HepG2 (cell line): ENCODE measurements around the gene CMIP. TPM values are rescaled to one million over a fixed set of nuclear protein-coding genes. Genes with fewer than 3 reads are reported as not detected.

Experiments
- ATAC-seq: fragments of 200-7000 bp; cut with Tn5 transposase; 3 replicates; pipeline ENCODE4 v1.9.1; 2020; ENCODE audit warnings: mild to moderate bottlenecking, moderate library complexity
- BruUV-seq: library from RNA; stranded (reverse); fragments of 400-500 nt; replicated peaks from 2 replicates; lab custom pipeline; 2021; lab: Mats Ljungman, UMichigan
- CTCF ChIA-PET: fragments of 300-600 bp; formaldehyde crosslinking; extraction: SDS; loops from one replicate; lab custom pipeline; 2021; ENCODE audit warnings: low total read pairs, inconsistent platforms, low intra/inter-chr PET ratio; lab: Yijun Ruan, JAX
- POLR2A ChIA-PET: fragments of 350-600 bp; sonication (Branson Sonifier 250); formaldehyde crosslinking; loops from one replicate; lab custom pipeline; 2020; ENCODE audit warnings: antibody characterized with exemption, inconsistent platforms; lab: Yijun Ruan, JAX
- DNase-seq: peaks from one replicate; pipeline ENCODE4 v3.0.0-alpha.2; 2015; ENCODE audit warnings: low spot score
- FAIRE-seq: peaks from 3 replicates; lab custom pipeline; 2011; peaks lifted over from hg19 to GRCh38; lab: Jason Lieb, UNC
- H2AFZ ChIP-seq: one replicate; pipeline ENCODE4 v1.6.1; 2011; ENCODE audit warnings: low read length, inconsistent platforms
- H3K27ac ChIP-seq: fragments of 300-600 bp; 3 replicates; pipeline ENCODE4 v1.8.0; 2011; ENCODE audit warnings: mixed run types, mild to moderate bottlenecking, mixed read lengths, low read length, inconsistent platforms; ENCODE audit not compliant: insufficient read depth; ENCODE audit errors: extremely low read length
- H3K27me3 ChIP-seq, 2 experiments: fragments of 200-600 bp in 1 of 2; 2 replicates in 1 of 2; 3 replicates in 1 of 2; pipeline versions ENCODE4 v1.6.0 to v1.8.0; 2011; ENCODE audit warnings: low read length in 2 of 2, mild to moderate bottlenecking in 2 of 2, moderate library complexity in 2 of 2, inconsistent platforms in 1 of 2; ENCODE audit not compliant: insufficient read depth in 2 of 2, control insufficient read depth in 1 of 2
- H3K36me3 ChIP-seq, 2 experiments: fragments of 200-600 bp in 1 of 2; replicated peaks in 1 of 2; 2 replicates in 1 of 2; 3 replicates in 1 of 2; pipeline versions ENCODE4 v1.5.1 to v1.8.0; 2011; ENCODE audit warnings: low read length in 2 of 2, inconsistent platforms in 1 of 2; ENCODE audit not compliant: insufficient read depth in 2 of 2, control insufficient read depth in 1 of 2
- H3K4me1 ChIP-seq: 2 replicates; pipeline ENCODE4 v1.5.1; 2012; ENCODE audit warnings: low read length, inconsistent platforms; ENCODE audit not compliant: insufficient read depth
- H3K4me2 ChIP-seq: 2 replicates; pipeline ENCODE4 v1.6.0; 2011; ENCODE audit warnings: low read depth, low read length, inconsistent platforms
- H3K4me3 ChIP-seq, 3 experiments: fragments of 200-600 bp in 1 of 3; sonication (generic), shearing (Covaris generic) in 1 of 3; replicated peaks in 1 of 3; 2 replicates each; pipeline ENCODE4 v1.5.1; 2011 to 2016; ENCODE audit warnings: low read length in 3 of 3, inconsistent platforms in 2 of 3, low read depth in 2 of 3, mild to moderate bottlenecking in 2 of 3, control low read depth in 1 of 3, mixed read lengths in 1 of 3; ENCODE audit not compliant: insufficient read depth in 1 of 3
- H3K79me2 ChIP-seq: one replicate; pipeline ENCODE4 v1.6.1; 2011; ENCODE audit warnings: low read length, inconsistent platforms; ENCODE audit not compliant: insufficient read depth
- H3K9ac ChIP-seq: 2 replicates; pipeline ENCODE4 v1.6.0; 2011; ENCODE audit warnings: mild to moderate bottlenecking, low read depth, low read length, inconsistent platforms; ENCODE audit not compliant: insufficient read depth
- H3K9me3 ChIP-seq: 2 replicates; pipeline ENCODE4 v1.5.1; 2012; ENCODE audit warnings: mild to moderate bottlenecking, low read length
- H4K20me1 ChIP-seq: 2 replicates; pipeline ENCODE4 v1.6.0; 2011; ENCODE audit warnings: inconsistent platforms, mild to moderate bottlenecking, low read length, moderate library complexity; ENCODE audit not compliant: insufficient read depth
- AGO1 ChIP-seq: fragments of 200-400 bp; formaldehyde crosslinking; IDR thresholded peaks from 2 replicates; pipeline ENCODE4 v1.6.1; 2017; ENCODE audit warnings: mild to moderate bottlenecking, low read depth, low read length, moderate library complexity; ENCODE audit not compliant: poor library complexity, severe bottlenecking
- CREM ChIP-seq, 2 experiments: sonication (generic) in 1 of 2; formaldehyde crosslinking in 1 of 2; IDR thresholded peaks; 2 replicates each; pipeline versions ENCODE4 v1.4.0 to v1.6.1; 2016 to 2020; ENCODE audit warnings: antibody characterized with exemption in 1 of 2, mild to moderate bottlenecking in 1 of 2, missing genetic modification reagents in 1 of 2
- CSRNP2 ChIP-seq: sonication (generic); formaldehyde crosslinking; conservative IDR thresholded peaks from 2 replicates; pipeline ENCODE4 v1.8.0; 2022; ENCODE audit warnings: low read depth, missing genetic modification reagents
- KLF11 ChIP-seq: IDR thresholded peaks from 2 replicates; pipeline ENCODE4 v1.6.1; 2016; ENCODE audit warnings: missing compliant biosample characterization
- PHF20 ChIP-seq: sonication (generic); formaldehyde crosslinking; IDR thresholded peaks from 2 replicates; pipeline ENCODE4 v1.5.0; 2020; ENCODE audit warnings: mild to moderate bottlenecking, missing genetic modification reagents
- SAFB2 ChIP-seq: sonication (generic); formaldehyde crosslinking; IDR thresholded peaks from 2 replicates; pipeline ENCODE4 v1.5.1; 2020; ENCODE audit warnings: missing genetic modification reagents, low read depth, mild to moderate bottlenecking, borderline replicate concordance
- U2AF1 ChIP-seq: fragments of 200-400 bp; formaldehyde crosslinking; optimal IDR thresholded peaks from 2 replicates; pipeline ENCODE3; 2017; ENCODE audit warnings: mild to moderate bottlenecking, low read depth, low read length
- ZBED4 ChIP-seq: sonication (generic); formaldehyde crosslinking; IDR thresholded peaks from 2 replicates; pipeline ENCODE4 v1.4.0; 2020; ENCODE audit warnings: missing genetic modification reagents, borderline replicate concordance
- ZNF207 ChIP-seq: fragments of 450-650 bp; IDR thresholded peaks from 2 replicates; pipeline ENCODE4 v1.6.1; 2016; ENCODE audit warnings: antibody characterized with exemption, borderline replicate concordance
- ZNF619 ChIP-seq: sonication (generic); formaldehyde crosslinking; IDR thresholded peaks from 2 replicates; pipeline ENCODE4 v1.4.0; 2020; ENCODE audit warnings: mild to moderate bottlenecking, missing genetic modification reagents
- WGBS: methylation state at CpG from one replicate; pipeline ENCODE4 v1.1.6; 2017; ENCODE audit warnings: low lambda C conversion rate; 5-methylcytosine and 5-hydroxymethylcytosine counted together
- in situ Hi-C: cut with HindIII; loops from 2 replicates; pipeline ENCODE4 v1.10.0; 2017; ENCODE audit warnings: low pct_unique_long_range_greater_than_20kb; ENCODE audit not compliant: extremely low pct_ligation_motif_present
- intact Hi-C: fragments of 100-400 bp; cut with micrococcal nuclease; formaldehyde crosslinking; loops from one replicate; pipeline ENCODE4 v1.10.0; 2022; ENCODE audit not compliant: unreplicated experiment
- polyA plus RNA-seq, 8 experiments: library from polyadenylated mRNA; depleted of rRNA in 3 of 8; stranded (reverse) in 7 of 8; unstranded in 1 of 8; fragments of >200 nt; fragmentation: Illumina TruSeq in 4 of 8; extraction: Trizol in 4 of 8; gene quantifications; 2 replicates each; pipeline versions ENCODE4 v1.2.1 to v1.2.3, GENCODE V29; 2011 to 2016; ENCODE audit warnings: low read depth in 4 of 8, missing spikeins in 1 of 8, mixed read lengths in 1 of 8; ENCODE audit not compliant: insufficient read depth in 1 of 8
- total RNA-seq, 5 experiments: library from RNA; depleted of rRNA; stranded (reverse); fragments of >200 nt; fragmentation: Illumina TruSeq; extraction: Trizol; gene quantifications; 2 replicates each; pipeline ENCODE4 v1.2.3, GENCODE V29; 2016; ENCODE audit warnings: low read depth in 1 of 5
- TF ChIP-seq, protein P1 (sequence below): sonication (generic); formaldehyde crosslinking; IDR thresholded peaks from 2 replicates; pipeline ENCODE4 v1.4.0; 2020; ENCODE audit warnings: missing genetic modification reagents
- TF ChIP-seq, protein P2 (sequence below): sonication (generic); formaldehyde crosslinking; IDR thresholded peaks from 2 replicates; pipeline ENCODE4 v1.5.1; 2020; ENCODE audit warnings: mild to moderate bottlenecking, missing genetic modification reagents, moderate library complexity

The CMIP gene
- total and polyA plus RNA-seq, 2 of the 13 experiments (the other 11 are each of a cell fraction or from before 2014, with no cell fraction given), result 10.9 to 18.1 TPM

DNA sequence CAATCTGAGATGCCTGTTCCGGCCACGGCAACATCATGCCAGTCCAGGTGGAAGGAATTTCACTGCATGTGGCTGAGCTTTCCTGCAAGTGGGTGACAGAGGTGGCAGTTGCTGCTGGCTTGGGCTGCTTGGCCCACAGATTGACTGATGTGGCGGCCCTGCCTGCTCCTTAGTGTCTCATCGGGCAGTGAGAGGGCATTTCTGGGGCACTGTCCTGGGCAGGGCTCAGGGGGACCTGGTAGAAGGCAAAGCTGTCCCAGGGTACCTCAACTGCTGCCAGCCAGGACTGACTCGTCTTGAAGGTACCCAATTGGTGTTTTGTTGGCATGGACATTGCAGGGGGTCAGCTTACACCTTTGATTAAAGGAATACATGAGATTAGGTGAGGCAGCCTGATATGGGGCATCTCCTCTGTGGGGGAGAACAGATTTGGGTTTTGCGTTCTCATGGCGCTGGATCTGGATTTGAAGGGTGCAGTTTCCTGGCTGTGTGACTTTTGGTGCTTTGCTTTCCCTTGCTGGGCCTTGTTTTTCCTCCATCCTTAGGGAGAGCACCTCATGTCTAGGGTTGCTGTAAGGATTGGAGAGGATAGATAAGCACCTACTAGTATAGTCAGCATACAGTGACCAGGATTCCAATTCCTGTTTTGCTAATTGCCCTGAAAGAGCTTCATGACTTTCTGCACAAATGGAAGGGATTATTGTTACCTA lies 5.4 kb downstream of the CMIP start:
- Histone ChIP-seq H3K27ac (peak overlapping the region; percentile 89), H3K79me2 (peaks cover 97% of the 10 kb centered on the region), H3K4me1 (peaks cover 65% of the 10 kb centered on the region), H2AFZ (no peak overlapping the region), H3K4me2 (peak overlapping the region; percentile 97), H4K20me1 (peaks cover 30% of the 10 kb centered on the region; the same call in 1 of the 2 replicates), H3K27me3 (no peaks in the 10 kb centered on the region; a peak in 1 of 5 replicates), H3K4me3 (peak overlapping the region in 1 of 3 experiments; percentile 20; a peak in 2 of 6 replicates), H3K9me3 (no peaks in the 10 kb centered on the region), H3K36me3 (peaks cover 1 to 4% of the 10 kb centered on the region in 2 experiments; a peak in 2 of 5 replicates), H3K9ac (peak overlapping the region; percentile 92)
- ATAC-seq, result no peak
- no TSS peak for BruUV-seq
- CTCF ChIA-PET, result no interaction called here
- in situ Hi-C loops (no loop called here), intact Hi-C loops (loop anchor here (2.0 kb wide), 1 partner anchor 85 kb away; no protein-coding TSS in a partner anchor)
- POLR2A ChIA-PET, result interaction anchor here (0.9 to 5.9 kb wide), 6 partner anchors 9 to 100 kb away, joined by 3 to 61 read pairs (median 18); no protein-coding TSS in a partner anchor
- no peak for DNase-seq
- no peak for FAIRE-seq
- WGBS, result 96% methylated on average over 5 of the region's 7 CpGs
- TF ChIP-seq ZNF619 (CRISPR knock-in tag) (no peak), U2AF1 (no peak), CREM (IDR thresholded peaks at IDR 0.05) (no peak), CREM (CRISPR knock-in tag; IDR thresholded peaks at IDR 0.05) (no peak), PHF20 (CRISPR knock-in tag) (no peak), ZBED4 (CRISPR knock-in tag) (no peak), CSRNP2 (CRISPR knock-in tag) (no peak), SAFB2 (CRISPR knock-in tag) (no peak), KLF11 (CRISPR knock-in tag) (no peak), AGO1 (no peak), ZNF207 (no peak)
- TF ChIP-seq, protein P1, sequence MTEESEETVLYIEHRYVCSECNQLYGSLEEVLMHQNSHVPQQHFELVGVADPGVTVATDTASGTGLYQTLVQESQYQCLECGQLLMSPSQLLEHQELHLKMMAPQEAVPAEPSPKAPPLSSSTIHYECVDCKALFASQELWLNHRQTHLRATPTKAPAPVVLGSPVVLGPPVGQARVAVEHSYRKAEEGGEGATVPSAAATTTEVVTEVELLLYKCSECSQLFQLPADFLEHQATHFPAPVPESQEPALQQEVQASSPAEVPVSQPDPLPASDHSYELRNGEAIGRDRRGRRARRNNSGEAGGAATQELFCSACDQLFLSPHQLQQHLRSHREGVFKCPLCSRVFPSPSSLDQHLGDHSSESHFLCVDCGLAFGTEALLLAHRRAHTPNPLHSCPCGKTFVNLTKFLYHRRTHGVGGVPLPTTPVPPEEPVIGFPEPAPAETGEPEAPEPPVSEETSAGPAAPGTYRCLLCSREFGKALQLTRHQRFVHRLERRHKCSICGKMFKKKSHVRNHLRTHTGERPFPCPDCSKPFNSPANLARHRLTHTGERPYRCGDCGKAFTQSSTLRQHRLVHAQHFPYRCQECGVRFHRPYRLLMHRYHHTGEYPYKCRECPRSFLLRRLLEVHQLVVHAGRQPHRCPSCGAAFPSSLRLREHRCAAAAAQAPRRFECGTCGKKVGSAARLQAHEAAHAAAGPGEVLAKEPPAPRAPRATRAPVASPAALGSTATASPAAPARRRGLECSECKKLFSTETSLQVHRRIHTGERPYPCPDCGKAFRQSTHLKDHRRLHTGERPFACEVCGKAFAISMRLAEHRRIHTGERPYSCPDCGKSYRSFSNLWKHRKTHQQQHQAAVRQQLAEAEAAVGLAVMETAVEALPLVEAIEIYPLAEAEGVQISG (CRISPR knock-in tag), result no peak
- TF ChIP-seq, protein P2, sequence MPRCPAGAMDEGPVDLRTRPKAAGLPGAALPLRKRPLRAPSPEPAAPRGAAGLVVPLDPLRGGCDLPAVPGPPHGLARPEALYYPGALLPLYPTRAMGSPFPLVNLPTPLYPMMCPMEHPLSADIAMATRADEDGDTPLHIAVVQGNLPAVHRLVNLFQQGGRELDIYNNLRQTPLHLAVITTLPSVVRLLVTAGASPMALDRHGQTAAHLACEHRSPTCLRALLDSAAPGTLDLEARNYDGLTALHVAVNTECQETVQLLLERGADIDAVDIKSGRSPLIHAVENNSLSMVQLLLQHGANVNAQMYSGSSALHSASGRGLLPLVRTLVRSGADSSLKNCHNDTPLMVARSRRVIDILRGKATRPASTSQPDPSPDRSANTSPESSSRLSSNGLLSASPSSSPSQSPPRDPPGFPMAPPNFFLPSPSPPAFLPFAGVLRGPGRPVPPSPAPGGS (CRISPR knock-in tag), result 0 out of 2 replicates have a peak, but pooled peaks have one; percentile 11
